GM12801 (cell line): ENCODE data around the gene MYO3B.

ENCODE experiments used
- TF ChIP-seq, protein P1 (sequence below): IDR thresholded peaks from one replicate; pipeline ENCODE4 v1.5.1; 2011; ENCODE audit warnings: control low read depth; ENCODE audit not compliant: insufficient read length; ENCODE audit errors: extremely low read depth

Gene MYO3B, protein sequence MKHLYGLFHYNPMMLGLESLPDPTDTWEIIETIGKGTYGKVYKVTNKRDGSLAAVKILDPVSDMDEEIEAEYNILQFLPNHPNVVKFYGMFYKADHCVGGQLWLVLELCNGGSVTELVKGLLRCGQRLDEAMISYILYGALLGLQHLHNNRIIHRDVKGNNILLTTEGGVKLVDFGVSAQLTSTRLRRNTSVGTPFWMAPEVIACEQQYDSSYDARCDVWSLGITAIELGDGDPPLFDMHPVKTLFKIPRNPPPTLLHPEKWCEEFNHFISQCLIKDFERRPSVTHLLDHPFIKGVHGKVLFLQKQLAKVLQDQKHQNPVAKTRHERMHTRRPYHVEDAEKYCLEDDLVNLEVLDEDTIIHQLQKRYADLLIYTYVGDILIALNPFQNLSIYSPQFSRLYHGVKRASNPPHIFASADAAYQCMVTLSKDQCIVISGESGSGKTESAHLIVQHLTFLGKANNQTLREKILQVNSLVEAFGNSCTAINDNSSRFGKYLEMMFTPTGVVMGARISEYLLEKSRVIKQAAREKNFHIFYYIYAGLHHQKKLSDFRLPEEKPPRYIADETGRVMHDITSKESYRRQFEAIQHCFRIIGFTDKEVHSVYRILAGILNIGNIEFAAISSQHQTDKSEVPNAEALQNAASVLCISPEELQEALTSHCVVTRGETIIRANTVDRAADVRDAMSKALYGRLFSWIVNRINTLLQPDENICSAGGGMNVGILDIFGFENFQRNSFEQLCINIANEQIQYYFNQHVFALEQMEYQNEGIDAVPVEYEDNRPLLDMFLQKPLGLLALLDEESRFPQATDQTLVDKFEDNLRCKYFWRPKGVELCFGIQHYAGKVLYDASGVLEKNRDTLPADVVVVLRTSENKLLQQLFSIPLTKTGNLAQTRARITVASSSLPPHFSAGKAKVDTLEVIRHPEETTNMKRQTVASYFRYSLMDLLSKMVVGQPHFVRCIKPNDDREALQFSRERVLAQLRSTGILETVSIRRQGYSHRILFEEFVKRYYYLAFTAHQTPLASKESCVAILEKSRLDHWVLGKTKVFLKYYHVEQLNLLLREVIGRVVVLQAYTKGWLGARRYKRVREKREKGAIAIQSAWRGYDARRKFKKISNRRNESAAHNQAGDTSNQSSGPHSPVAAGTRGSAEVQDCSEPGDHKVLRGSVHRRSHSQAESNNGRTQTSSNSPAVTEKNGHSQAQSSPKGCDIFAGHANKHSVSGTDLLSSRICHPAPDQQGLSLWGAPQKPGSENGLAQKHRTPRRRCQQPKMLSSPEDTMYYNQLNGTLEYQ (N-terminal part only)

DNA sequence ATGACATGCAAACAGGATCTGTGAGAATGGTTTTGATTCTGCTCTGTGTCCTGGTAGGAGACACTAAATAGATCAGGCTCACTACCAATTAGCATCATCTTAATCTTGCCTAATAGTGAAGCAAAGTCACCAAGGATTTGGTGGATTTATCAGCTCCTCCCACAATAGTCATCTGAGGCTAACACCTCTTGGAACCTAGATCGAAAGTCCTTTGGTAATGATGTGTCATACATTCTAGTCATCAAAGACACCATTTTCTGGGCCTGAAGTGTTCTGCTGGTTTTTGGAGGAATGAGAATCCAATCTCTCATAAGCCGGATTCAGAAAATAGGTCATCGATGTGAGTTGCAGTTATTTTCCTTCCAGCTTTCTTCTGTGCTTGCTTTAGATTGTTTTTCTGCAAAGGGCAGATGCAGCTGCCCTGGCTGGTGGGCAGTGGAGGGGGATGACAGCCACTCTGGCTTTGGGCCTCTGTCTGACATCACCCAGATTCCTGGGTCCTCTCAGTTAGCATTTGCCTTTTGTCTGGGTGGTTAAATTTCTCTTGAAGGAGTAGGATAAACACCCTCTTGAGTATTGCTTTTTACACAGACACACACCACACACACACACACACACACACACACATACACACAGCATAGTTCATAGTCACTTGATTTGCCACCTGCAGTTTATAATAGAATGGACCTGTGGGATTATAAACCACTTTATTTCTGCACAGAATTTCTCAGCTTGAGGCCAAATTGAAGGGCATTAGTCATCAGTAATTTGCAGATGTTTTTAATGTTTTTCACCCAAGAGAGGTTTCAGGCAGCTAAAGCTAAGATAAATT lies at the start of gene MYO3B:
Gene MYO3B (plus strand): TSS at position 198 of the 832 bp plus-strand sequence. CDS start 141 bp downstream, at position 339.
- TF ChIP-seq, protein P1, sequence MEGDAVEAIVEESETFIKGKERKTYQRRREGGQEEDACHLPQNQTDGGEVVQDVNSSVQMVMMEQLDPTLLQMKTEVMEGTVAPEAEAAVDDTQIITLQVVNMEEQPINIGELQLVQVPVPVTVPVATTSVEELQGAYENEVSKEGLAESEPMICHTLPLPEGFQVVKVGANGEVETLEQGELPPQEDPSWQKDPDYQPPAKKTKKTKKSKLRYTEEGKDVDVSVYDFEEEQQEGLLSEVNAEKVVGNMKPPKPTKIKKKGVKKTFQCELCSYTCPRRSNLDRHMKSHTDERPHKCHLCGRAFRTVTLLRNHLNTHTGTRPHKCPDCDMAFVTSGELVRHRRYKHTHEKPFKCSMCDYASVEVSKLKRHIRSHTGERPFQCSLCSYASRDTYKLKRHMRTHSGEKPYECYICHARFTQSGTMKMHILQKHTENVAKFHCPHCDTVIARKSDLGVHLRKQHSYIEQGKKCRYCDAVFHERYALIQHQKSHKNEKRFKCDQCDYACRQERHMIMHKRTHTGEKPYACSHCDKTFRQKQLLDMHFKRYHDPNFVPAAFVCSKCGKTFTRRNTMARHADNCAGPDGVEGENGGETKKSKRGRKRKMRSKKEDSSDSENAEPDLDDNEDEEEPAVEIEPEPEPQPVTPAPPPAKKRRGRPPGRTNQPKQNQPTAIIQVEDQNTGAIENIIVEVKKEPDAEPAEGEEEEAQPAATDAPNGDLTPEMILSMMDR: no peak

DNA sequence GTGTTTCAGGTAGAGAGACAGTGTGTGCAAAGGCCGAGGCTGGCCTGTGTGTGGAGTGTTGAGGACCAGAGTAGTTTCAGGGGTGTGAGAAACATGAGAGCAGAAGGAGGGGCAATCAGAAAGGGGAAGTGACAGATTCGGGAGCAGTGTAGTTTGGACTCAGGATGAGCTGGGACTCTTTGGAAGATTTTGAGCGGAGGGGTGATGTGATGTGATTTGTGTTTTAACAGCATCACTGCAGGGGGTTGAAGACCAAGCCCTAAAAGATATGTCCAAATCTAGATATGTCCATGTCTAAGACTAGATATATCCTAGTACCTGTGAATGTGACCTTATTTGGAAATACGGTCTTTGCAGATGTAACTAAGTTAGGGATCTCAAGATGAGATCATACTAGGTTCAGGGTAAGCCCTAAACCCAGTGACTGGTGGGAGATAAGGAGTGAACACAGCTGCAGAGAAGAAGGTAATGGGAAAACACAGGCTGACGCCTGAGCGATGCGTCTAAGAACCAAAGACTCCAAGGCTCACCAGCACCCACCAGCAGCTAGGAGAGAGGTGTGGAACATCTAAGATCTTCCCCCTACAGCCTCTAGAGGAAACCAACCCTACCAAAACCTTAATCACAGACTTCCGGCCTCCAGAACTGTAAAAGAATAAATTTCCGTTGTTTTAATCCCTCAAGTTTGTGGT lies 38.5 kb upstream of the MYO3B start:
- TF ChIP-seq, protein P1: no peak

DNA sequence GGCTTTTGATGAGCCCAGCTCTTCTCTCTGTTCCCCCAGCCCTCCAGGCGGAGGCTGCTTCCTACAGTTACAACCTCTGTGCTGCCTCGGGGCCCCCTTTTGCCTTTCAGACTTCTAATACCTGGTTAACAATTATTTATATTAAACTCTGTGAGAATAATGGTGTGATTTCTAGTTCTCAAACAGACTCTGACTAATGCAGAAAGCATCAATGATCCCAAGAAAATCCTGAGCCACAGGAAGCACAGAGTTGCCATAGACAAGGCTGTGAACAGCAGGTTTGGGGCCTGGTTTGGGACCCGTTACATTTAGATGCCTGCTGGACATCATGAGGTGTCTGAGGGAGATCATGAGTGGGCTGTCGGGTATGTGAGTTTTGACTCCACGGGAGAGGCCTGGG lies 37.4 kb upstream of the MYO3B start:
- TF ChIP-seq, protein P1: no peak

DNA sequence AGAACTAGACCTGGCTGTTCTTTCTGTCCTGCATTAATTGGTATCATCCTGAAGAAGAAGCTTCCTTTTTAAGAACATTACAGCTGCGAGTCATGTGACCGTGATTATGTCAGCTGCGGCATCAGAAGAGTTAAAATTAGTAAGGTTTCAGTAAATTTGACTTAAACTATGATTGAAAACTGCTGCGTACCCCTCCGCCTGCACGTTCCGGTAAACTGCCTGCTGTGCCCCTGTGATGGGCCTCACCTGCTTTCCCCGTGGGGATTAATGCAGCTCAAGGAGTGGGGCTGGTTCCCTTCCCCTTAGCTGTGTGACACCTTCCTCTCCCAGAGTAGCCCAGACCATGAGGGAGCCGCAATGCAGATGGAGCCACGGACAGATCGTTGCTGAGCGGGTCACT lies 36.1 kb upstream of the MYO3B start:
- TF ChIP-seq, protein P1: no peak

DNA sequence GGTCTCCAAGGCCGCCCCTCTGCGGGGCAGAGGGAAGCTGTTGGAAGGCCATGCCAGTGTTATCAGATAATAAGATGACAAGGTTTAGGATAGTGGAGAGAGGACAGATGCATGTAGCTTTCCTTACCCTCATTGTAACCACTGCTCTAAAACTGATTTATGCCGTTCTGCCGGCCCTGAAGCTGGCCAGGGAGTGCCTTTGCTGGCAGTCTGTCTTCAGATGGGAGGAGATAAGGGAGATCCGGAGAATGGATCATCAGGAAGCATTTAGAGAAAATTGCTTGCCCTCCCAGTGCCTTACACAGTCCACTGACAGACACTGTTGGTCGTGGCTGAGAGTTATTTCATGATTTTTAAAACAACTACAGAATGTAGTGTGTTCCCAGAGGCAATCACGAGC lies 35.4 kb upstream of the MYO3B start:
- TF ChIP-seq, protein P1: no peak

DNA sequence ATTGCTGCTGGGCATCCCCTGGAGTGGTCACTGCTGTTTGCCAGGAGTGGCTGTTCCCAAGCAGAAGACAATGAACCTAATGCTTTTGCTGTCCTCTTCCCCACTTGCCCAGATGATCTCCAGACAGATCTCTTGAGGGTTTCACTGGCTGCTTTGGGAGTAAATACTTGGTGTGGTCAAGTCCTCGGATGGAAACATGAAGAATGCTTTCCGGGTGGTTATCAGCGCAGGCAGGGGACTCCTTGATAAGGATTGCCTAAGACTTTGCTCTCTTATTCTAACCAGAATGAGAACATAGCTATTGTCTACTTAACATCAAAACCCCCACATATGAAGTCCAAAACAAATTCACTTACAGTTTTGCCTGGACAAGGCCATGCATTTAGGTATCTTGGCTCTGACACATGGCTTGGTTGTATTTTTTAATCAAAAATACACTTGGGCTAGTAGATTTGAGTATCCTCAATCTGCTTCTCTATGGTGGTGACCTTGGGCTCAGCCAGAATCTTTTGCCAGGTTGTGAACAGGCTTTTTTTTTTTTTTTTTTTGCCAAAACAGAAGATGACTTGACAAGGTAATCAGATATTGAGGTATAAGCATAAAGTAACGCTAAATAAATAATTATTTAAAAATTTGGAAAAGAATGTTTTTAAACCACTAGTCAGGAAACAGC lies 34.8 kb upstream of the MYO3B start:
- TF ChIP-seq, protein P1: no peak
